ENCODE data around the gene MAPK8. TPM values are rescaled to one million over a fixed set of nuclear protein-coding genes. Genes with fewer than 3 reads are reported as not detected.
A peak's percentile ranks its signal among the peaks of the same experiment; 100 is the strongest.
"Not testable (repeated sequence)": the region's sequence is repeated elsewhere in the genome, so short reads cannot be mapped to it uniquely, and the experiment has no call there.

Gene MAPK8
- polyA plus RNA-seq (ENCODE audit: insufficient read length in 4 of 4) = 10 to 100 TPM; 62.9 to 82.5 (median 81.1) TPM

- DNase-seq (ENCODE audit: low read depth in 4 of 4, low spot score in 3 of 4) = peak; percentile 74 to 80 (median 80)
Measured at GRCh38 chr10:48306265-48306869, at the start of gene MAPK8. TSS of gene MAPK8 (plus strand) at chr10:48306677. CDS start at chr10:48401661, 94,984 bp downstream.

DNA sequence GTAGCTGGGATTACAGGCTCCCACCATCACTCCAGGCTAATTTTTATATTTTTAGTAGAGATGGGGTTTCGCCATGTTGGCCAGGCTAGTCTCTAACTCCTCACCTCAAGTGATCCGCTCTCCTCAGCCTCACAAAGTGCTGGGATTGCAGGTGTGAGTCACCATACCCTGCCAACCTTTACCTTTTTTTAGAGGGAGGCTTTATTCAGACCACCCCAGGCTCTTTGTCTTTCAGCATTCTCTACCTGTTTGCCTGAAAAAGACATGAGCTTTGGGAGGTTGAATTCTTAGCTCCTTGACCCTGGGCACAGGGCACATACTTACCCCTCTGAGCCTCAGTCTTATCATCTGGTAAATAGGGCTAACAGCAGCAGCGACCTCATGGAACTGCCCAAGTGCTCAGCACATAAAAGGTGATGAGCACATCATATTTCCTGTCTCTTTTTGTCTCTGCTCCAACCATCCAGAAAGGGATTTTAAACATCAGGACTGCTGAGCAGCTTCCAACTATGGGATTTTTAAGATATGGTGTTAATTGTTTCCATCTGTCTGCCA, 49.0 kb upstream of the MAPK8 start:
- no peak for DNase-seq (ENCODE audit: low read depth in 4 of 4, low spot score in 3 of 4)

DNA sequence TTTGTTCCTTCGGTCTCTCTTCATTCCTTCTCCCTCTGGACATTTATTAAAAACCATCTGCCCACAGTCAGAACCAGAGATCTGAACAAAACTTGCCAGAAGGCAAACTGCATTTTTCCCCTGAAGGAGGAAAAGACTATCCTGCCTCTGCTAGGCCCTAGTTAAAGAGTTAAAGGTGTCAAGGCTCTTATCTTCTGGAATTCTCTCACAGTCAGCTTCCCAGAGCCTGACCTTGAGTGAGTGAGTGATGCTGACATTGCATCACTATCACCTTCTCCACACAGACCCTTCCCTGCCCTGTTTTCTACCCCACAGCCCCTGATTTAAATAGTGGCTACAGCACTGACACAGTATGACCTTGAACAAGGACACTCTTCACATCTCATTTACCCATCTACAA, 48.4 kb upstream of the MAPK8 start:
- DNase-seq (ENCODE audit: low read depth in 4 of 4, low spot score in 3 of 4) = no peak

DNA sequence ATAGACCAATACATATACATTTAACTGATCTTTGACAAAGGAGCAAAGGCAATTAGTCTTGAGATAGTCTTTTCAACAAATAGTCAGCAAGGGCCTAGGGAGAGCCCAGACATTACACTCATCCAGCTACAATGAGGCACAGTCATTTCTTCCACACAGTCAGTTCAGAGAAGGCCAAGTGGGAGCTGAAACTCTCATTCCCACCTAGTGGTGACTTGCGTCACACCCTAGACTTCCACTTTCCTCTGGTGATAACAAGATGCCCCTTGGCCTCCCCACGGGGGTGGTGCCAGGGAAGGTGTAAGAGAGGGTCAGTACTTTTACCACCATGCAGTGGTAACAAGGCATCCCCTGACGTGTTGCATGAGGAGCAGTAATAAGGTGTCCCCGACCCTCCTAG, 39.9 kb upstream of the MAPK8 start:
- no peak for DNase-seq (ENCODE audit: low read depth in 4 of 4, low spot score in 3 of 4)

- no peak for DNase-seq (ENCODE audit: low read depth in 4 of 4, low spot score in 3 of 4)
Measured at GRCh38 chr10:48271047-48271730, 35.3 kb upstream of the MAPK8 start.

DNA sequence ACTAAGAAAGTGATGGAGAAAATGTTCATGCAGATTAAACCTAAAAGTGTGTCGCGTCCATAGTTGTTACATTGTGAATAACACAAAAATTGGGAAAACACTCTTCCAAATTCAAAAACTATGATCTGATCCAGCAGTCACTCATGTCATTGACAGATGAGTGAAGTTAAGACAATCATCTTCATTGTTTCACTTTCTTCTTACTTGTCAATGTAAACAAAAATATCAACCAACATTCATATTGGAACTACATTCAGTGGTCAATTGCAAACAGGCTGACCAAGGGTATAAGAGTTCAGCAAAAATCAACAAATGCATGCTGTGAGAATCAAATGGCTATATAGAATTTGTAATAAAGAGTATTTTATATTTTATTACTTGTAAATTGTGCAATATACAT, 33.8 kb upstream of the MAPK8 start:
- DNase-seq (ENCODE audit: low read depth in 4 of 4, low spot score in 3 of 4) = no peak

- no peak for DNase-seq (ENCODE audit: low read depth in 4 of 4, low spot score in 3 of 4)
Measured at GRCh38 chr10:48273741-48274140, 32.7 kb upstream of the MAPK8 start.

DNA sequence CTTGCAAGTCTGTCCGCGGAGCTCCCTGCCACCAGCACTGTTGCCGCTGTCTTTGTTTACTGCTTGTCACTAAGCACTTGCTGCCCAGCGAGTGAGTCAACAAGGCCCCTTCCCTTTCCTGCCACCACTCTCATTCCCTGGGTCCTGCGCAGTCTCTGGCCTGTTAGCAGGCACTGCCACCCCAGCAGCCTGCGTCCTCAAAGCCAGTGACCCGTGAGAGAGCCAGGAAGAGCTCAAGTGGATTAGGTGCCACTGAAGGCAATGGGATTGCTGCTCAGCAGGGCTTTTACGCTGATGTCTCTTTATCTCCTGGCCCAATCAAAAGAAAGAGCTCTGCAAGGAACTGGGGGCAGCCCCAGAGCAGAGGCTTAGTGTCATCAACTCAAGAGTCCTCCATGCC, 31.8 kb upstream of the MAPK8 start, which contains the start of gene FRMPD2:
TSS of gene FRMPD2 (minus strand) at position 61 of the 400 bp plus-strand sequence. CDS start 129 bp downstream, outside the sequence.
- no peak for DNase-seq (ENCODE audit: low read depth in 4 of 4, low spot score in 3 of 4)

- DNase-seq (ENCODE audit: low read depth in 4 of 4, low spot score in 3 of 4) = no peak
Measured at GRCh38 chr10:48277093-48277492, 29.4 kb upstream of the MAPK8 start.

DNA sequence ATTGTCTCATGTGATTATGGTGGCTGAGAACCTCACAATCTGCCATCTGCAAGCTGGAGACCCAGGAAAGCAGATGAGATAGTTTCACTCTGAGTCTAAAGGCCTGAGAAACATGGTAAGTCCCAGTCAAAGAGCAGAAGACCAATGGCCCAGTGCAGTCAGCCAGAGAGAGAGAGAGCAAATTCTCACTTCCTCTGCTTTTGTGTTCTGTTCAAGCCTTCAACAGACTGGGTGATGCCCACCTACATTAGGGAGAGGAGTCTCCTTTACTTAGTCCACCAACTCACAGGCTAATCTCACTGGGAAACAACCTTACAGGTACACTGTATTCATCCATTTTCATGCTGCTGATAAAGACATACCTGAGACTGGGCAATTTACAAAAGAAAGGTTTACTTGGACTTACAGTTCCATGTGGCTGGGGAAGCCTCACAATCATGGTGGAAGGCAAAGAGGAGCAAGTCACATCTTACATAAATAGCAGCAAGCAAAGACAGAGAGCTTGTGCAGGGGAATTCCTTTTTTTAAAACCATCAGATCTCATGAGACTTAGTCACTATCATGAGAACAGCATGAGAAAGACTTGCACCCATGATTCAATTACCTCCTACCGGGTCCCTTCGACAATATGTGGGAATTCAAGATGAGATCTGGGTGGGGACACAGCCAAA, 27.3 kb upstream of the MAPK8 start:
- DNase-seq (ENCODE audit: low read depth in 4 of 4, low spot score in 3 of 4) = no peak

DNA sequence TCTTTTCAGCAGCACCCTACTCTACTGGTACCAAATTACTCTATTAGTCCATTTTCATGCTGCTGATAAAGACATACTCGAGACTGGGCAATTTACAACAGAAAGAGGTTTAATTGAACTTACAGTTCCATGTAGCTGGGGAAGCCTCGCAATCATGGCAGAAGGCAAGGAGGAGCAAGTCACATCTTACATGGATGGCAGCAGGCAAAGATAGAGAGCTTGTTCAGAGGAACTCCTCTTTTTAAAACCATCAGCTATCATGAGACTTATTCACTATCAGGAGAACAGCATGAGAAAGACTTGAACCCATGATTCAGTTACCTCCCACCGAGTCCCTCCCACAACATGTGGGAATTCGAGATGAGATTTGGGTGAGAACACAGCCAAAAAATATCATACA, 24.8 kb upstream of the MAPK8 start:
- DNase-seq (ENCODE audit: low read depth in 4 of 4, low spot score in 3 of 4) = not testable (repeated sequence)

DNA sequence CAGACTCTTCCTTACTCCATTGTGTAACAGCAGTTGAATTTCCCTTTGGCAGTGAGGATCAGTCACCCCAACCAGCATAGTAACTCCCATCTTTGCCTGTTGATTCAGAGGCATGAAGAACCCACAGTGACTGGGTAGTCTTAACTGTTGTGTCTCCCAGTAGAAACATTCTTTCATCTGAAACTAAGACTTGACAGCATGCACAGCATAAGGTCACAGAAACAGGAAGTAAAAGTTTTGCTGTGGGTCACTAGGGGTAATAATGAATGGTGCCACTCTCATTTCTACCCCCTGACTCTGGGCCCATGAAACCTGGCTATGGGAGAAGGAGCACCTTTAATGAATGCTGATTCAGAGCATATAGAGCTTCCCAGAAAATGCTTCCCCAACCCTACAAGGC, 23.6 kb upstream of the MAPK8 start:
- no peak for DNase-seq (ENCODE audit: low read depth in 4 of 4, low spot score in 3 of 4)

DNA sequence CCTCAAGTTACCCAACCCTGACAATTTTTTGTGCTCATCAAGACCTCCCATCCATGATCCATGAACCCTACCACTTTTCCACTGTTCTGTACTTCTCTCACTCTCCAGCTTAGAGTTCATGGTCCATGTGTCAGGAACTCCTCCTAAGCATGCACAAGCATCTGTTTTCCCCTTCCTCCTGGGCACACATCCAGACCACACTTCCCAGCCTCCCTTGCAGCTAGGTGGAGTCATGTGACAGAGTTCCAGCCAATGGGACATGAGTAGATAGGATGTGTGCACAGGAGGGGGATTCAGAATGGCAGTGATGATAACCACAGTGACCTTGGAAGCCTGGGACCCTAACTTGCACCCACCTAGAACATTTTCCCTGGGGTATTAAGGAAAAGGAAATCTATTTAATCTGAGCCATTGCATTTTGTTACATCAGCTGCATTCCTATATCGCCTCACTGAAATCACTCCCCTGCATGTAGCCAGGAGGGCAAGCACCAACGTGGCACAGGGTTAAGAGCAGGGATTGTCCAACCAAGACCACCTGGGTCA, 22.4 kb upstream of the MAPK8 start:
- DNase-seq (ENCODE audit: low read depth in 4 of 4, low spot score in 3 of 4) = no peak

DNA sequence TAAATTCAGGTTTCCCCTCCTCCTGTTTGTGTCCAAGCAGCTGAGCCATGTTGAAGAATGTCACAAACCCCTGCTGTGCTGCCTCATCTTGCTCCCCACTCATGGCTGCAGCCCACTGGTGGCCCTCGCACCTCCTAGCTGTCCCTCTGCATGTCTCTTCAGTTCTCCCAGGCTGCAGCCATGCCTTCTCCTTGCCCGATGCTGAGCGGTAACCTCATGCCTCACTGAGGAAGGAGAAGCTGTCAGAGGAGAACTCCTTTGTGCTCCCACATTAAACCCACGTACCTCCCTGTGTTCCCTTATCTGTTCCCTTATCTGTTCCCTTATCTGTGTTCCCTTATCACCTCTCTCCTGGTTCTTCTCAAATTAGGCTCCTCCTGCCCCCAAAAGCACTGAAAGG, 21.7 kb upstream of the MAPK8 start:
- no peak for DNase-seq (ENCODE audit: low read depth in 4 of 4, low spot score in 3 of 4)

DNA sequence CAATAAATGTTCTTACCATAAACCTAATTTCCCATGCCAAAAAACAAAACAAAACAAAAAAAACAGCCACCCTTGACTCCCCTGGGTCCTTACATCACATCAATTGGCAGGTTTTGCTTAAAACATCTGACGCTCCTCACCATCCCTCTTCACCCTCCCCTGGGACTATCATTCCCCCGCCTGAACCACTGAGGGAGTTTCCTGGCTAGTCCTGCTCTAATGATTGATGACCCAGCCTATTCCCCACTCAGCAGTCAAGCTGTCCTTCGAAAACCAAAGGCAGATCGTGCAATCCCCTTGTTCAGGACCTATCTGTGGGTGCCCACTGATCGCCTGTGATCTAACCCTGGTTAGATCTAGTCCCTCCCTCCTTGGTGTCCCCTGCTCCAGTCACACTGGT, 20.8 kb upstream of the MAPK8 start:
- no peak for DNase-seq (ENCODE audit: low read depth in 4 of 4, low spot score in 3 of 4)

DNA sequence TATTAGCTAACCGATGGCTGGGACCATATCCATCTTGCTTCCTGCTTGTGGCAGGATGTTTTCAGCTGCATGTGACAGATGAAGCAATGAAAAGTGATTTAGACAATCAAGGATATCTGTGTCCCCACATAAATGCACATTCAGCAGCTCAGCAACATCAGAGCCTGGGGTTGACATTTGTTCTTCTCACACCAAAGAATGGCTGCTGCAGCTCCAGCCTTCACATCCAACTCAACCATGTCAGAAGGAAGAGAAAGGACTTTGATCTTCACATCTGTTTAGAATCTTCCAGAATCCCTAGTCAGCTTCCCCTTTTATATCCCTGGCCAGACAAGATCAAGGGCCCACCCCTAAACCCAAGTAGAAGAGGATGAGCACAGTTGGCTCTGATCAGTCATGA, 20.1 kb upstream of the MAPK8 start:
- no peak for DNase-seq (ENCODE audit: low read depth in 4 of 4, low spot score in 3 of 4)

DNA sequence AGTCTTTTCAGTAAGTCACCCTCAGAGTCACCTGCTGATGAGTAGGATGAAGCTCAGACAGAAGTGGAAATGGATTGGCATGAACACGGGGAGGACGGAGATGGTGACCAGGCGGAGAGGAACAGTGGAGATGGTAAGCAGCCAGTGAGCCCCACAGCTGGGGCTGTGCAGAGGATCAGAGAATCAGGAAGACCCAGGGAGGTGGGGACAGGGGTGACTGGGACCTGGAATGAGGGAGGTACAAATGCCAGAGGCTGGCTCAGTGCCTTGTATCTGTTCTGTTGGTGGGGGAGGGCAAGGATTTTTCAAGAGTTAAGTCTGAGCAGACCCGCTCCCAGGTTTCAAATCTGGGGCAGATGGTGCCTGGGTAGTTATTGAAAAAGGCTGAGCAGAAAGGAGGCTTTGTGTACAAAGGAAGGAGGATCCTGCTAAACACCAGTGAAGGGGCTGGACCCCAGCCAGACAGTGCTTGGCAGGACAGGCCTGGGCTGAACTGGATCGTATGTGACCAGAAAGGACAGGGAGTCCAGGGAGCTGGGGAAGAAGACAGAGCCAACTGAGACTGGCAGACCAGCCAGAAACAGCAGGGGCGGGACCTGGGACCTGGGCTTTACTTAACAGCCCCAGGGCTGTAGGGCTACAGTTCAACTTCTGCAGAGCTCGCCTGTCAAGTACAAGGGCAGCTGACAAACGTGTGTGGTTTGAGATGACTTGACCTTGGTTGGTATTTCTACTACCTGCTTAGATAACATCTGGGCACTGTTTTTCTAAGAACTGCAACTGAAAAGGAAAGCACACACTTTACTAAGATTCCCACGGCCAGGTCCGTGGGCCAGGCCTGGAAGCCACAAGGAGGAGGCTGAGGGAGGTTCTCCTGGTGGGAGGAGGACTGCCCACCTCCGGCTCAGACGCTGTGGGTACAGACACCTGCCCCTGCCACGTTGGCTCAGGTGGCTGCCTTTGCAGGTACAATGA, 18.8 kb upstream of the MAPK8 start:
- no peak for DNase-seq (ENCODE audit: low read depth in 4 of 4, low spot score in 3 of 4)

GRCh38 chr10:48288661-48289060, 17.8 kb upstream of the MAPK8 start:
- DNase-seq (ENCODE audit: low read depth in 4 of 4, low spot score in 3 of 4) = no peak

GRCh38 chr10:48289501-48290238, 16.8 kb upstream of the MAPK8 start:
- DNase-seq (ENCODE audit: low read depth in 4 of 4, low spot score in 3 of 4) = peak in 2 of 4 donors; percentile 42

Data from right renal pelvis (tissue), 4 donors.